ENCODE data around the gene FAM221A. TPM values are rescaled to one million over a fixed set of nuclear protein-coding genes. Genes with fewer than 3 reads are reported as not detected.

Gene FAM221A
- total and polyA plus RNA-seq, 4 donors: 2.8 to 12.0 (median 5.4) TPM

DNA sequence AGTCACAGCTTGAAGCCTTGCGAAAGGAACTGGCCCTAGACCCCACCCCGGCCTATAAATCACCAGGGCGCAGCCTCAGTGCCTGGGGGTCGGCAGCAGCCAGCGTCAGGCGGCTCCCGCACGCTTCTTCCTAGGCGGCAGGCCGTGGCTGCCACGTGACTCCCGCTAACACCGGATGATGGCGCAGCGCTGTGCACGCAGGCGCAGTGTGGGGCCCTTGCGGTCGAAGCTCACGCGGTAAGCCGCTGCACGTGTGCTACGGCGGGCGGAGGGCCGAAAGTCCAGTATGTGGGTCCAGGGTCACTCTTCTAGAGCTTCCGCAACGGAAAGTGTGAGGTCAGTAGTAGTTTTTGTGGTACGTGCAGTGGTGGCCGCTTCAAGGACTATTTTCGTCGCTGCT is 30.0 kb downstream of the FAM221A start, which contains the start of gene STK31:
Gene STK31, plus strand, starts transcription at position 220 of the 400 bp plus-strand sequence. Its CDS starts 67 bp downstream, at position 287.
- no peak for DNase-seq (ENCODE audit: low spot score)
- no peak within 1 kb of the TSS for H3K4me3 ChIP-seq (ENCODE audit: low read depth in 1 of 3, low read length in 3 of 3)
- H3K36me3 ChIP-seq (ENCODE audit: control insufficient read depth in 4 of 4, insufficient read depth in 3 of 4, low read depth in 1 of 4, low read length in 3 of 4): peaks cover 1 to 10% (median 5%) of the 10 kb centered on the region in 4 donors
- H3K27ac ChIP-seq (ENCODE audit: low read depth in 1 of 2, low read length in 2 of 2): no peak within 1 kb of the TSS
- no peaks in the 10 kb centered on the region for H3K4me1 ChIP-seq (ENCODE audit: control insufficient read depth in 4 of 4, insufficient read depth in 4 of 4, low read length in 3 of 4)
- WGBS: 94% methylated on average over 33 of the region's 33 CpGs
- H3K27me3 ChIP-seq (ENCODE audit: control insufficient read depth in 4 of 4, insufficient read depth in 4 of 4, low read length in 3 of 4): no peaks in the 10 kb centered on the region
- no peak for TF ChIP-seq SP1 (IDR thresholded peaks at IDR 0.05)
- H3K9ac ChIP-seq (ENCODE audit: low read depth in 1 of 2, low read length in 2 of 2): no peak within 1 kb of the TSS
- peaks cover 0 to 8% (median 5%) of the 10 kb centered on the region in 4 donors for H3K9me3 ChIP-seq (ENCODE audit: control insufficient read depth in 4 of 4, low read length in 3 of 4)

DNA sequence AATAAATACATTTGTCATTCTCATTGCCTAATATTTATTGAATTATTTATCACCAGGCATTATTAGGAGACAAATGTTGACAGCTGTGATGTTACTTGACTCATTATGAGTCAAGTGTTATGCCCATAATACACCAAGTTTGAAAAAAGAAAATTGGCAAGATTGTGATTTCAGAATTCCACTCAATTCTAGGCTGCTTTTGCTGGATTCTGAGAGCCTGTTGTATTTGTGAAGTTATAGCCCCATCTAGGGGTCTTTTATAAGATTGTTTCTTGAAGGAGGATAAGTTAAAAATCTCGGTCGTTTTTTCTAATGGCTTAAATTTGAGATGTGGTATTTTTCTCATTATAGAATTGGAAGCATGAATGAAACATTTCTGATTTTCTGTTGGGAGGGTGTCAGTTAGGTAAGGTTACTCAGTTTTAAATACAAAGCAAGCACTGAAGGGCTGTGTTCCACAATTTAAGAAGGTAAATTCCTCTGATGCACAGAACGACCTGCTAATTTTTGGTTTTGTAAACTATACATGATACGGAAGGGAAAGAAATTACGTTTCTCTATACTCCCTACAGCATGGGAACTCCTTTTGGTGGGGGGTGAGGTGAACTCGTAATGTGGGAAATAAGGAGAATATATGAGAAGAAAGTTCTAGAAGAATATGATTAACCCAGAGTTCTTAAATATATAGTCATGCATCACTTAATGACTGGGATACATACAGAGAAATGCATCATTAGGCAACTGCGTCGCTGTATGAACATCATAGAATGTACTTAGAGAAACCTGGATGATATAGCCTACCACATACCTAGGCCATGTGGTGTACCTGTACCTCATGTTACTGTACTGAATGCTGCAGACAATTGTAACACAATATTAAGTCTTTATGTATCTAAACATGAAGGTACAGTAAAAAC is 32.6 kb downstream of the FAM221A start:
- H3K36me3 ChIP-seq (ENCODE audit: control insufficient read depth in 4 of 4, insufficient read depth in 3 of 4, low read depth in 1 of 4, low read length in 3 of 4): no peaks in the 10 kb centered on the region
- H3K4me3 ChIP-seq (ENCODE audit: low read depth in 1 of 3, low read length in 3 of 3): no peak overlapping the region
- TF ChIP-seq, protein P1, sequence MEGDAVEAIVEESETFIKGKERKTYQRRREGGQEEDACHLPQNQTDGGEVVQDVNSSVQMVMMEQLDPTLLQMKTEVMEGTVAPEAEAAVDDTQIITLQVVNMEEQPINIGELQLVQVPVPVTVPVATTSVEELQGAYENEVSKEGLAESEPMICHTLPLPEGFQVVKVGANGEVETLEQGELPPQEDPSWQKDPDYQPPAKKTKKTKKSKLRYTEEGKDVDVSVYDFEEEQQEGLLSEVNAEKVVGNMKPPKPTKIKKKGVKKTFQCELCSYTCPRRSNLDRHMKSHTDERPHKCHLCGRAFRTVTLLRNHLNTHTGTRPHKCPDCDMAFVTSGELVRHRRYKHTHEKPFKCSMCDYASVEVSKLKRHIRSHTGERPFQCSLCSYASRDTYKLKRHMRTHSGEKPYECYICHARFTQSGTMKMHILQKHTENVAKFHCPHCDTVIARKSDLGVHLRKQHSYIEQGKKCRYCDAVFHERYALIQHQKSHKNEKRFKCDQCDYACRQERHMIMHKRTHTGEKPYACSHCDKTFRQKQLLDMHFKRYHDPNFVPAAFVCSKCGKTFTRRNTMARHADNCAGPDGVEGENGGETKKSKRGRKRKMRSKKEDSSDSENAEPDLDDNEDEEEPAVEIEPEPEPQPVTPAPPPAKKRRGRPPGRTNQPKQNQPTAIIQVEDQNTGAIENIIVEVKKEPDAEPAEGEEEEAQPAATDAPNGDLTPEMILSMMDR (IDR thresholded peaks at IDR 0.05; ENCODE audit: low read depth, low read length, missing input control): peak; percentile 62
- no peak for TF ChIP-seq GABPA (IDR thresholded peaks at IDR 0.05 in 1 of 2, conservative IDR thresholded peaks at IDR 0.05 in 1 of 2)
- TF ChIP-seq, protein P2, sequence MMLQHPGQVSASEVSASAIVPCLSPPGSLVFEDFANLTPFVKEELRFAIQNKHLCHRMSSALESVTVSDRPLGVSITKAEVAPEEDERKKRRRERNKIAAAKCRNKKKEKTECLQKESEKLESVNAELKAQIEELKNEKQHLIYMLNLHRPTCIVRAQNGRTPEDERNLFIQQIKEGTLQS (IDR thresholded peaks at IDR 0.05): no peak
- TF ChIP-seq HNF4A (conservative IDR thresholded peaks at IDR 0.05): no peak
- TF ChIP-seq FOXA2 (IDR thresholded peaks at IDR 0.05): no peak
- no peak for TF ChIP-seq TAF1 (conservative IDR thresholded peaks at IDR 0.05)
- TF ChIP-seq, protein P3, sequence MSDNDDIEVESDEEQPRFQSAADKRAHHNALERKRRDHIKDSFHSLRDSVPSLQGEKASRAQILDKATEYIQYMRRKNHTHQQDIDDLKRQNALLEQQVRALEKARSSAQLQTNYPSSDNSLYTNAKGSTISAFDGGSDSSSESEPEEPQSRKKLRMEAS (IDR thresholded peaks at IDR 0.05): no peak
- TF ChIP-seq RXRA (IDR thresholded peaks at IDR 0.05): no peak
- no peak for TF ChIP-seq HNF4G (IDR thresholded peaks at IDR 0.05)
- peak; percentile 92 to 95 for TF ChIP-seq RAD21 (IDR thresholded peaks at IDR 0.05)
- TF ChIP-seq YY1 (IDR thresholded peaks at IDR 0.05): no peak
- TF ChIP-seq, protein P4, sequence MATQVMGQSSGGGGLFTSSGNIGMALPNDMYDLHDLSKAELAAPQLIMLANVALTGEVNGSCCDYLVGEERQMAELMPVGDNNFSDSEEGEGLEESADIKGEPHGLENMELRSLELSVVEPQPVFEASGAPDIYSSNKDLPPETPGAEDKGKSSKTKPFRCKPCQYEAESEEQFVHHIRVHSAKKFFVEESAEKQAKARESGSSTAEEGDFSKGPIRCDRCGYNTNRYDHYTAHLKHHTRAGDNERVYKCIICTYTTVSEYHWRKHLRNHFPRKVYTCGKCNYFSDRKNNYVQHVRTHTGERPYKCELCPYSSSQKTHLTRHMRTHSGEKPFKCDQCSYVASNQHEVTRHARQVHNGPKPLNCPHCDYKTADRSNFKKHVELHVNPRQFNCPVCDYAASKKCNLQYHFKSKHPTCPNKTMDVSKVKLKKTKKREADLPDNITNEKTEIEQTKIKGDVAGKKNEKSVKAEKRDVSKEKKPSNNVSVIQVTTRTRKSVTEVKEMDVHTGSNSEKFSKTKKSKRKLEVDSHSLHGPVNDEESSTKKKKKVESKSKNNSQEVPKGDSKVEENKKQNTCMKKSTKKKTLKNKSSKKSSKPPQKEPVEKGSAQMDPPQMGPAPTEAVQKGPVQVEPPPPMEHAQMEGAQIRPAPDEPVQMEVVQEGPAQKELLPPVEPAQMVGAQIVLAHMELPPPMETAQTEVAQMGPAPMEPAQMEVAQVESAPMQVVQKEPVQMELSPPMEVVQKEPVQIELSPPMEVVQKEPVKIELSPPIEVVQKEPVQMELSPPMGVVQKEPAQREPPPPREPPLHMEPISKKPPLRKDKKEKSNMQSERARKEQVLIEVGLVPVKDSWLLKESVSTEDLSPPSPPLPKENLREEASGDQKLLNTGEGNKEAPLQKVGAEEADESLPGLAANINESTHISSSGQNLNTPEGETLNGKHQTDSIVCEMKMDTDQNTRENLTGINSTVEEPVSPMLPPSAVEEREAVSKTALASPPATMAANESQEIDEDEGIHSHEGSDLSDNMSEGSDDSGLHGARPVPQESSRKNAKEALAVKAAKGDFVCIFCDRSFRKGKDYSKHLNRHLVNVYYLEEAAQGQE (IDR thresholded peaks at IDR 0.05): no peak
- no peak for TF ChIP-seq FOXA1 (IDR thresholded peaks at IDR 0.05)
- TF ChIP-seq JUND (IDR thresholded peaks at IDR 0.05): no peak
- TF ChIP-seq SP1 (IDR thresholded peaks at IDR 0.05): no peak
- TF ChIP-seq, protein P5, sequence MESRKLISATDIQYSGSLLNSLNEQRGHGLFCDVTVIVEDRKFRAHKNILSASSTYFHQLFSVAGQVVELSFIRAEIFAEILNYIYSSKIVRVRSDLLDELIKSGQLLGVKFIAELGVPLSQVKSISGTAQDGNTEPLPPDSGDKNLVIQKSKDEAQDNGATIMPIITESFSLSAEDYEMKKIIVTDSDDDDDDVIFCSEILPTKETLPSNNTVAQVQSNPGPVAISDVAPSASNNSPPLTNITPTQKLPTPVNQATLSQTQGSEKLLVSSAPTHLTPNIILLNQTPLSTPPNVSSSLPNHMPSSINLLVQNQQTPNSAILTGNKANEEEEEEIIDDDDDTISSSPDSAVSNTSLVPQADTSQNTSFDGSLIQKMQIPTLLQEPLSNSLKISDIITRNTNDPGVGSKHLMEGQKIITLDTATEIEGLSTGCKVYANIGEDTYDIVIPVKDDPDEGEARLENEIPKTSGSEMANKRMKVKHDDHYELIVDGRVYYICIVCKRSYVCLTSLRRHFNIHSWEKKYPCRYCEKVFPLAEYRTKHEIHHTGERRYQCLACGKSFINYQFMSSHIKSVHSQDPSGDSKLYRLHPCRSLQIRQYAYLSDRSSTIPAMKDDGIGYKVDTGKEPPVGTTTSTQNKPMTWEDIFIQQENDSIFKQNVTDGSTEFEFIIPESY (IDR thresholded peaks at IDR 0.05): no peak
- no peak for TF ChIP-seq NR2F2 (IDR thresholded peaks at IDR 0.05)
- no peak for TF ChIP-seq EGR1 (IDR thresholded peaks at IDR 0.05; ENCODE audit: low read depth in 2 of 2)
- H3K27me3 ChIP-seq (ENCODE audit: control insufficient read depth in 4 of 4, insufficient read depth in 4 of 4, low read length in 3 of 4): no peaks in the 10 kb centered on the region
- DNase-seq (ENCODE audit: low spot score): no peak
- no peak overlapping the region for H3K9ac ChIP-seq (ENCODE audit: low read depth in 1 of 2, low read length in 2 of 2)
- H3K27ac ChIP-seq (ENCODE audit: low read depth in 1 of 2, low read length in 2 of 2): no peak overlapping the region
- 45% methylated on average over 8 of the region's 8 CpGs for WGBS
- H3K4me1 ChIP-seq (ENCODE audit: control insufficient read depth in 4 of 4, insufficient read depth in 4 of 4, low read length in 3 of 4): no peaks in the 10 kb centered on the region
- no peaks in the 10 kb centered on the region for H3K9me3 ChIP-seq (ENCODE audit: control insufficient read depth in 4 of 4, low read length in 3 of 4)
